CD14-positive monocyte (primary cell): ENCODE measurements around the gene OSMR. TPM values are rescaled to one million over a fixed set of nuclear protein-coding genes. Genes with fewer than 3 reads are reported as not detected.

Experiments
- DNase-seq, 3 donors: peaks; one replicate each; pipeline ENCODE4 v3.0.0-alpha.2; 2011 to 2022
- H2AFZ ChIP-seq: 2 replicates; pipeline ENCODE4 v1.6.0; 2012; ENCODE audit warnings: mild to moderate bottlenecking, low read depth, low read length, inconsistent platforms; ENCODE audit not compliant: insufficient read depth, poor library complexity, severe bottlenecking
- H3K27ac ChIP-seq, 2 donors: 1 replicate in 1 of 2; 2 replicates in 1 of 2; pipeline ENCODE4 v1.5.1; 2012 to 2013; ENCODE audit warnings: low read length in 2 of 2, control low read depth in 1 of 2, inconsistent platforms in 1 of 2, low read depth in 1 of 2, mild to moderate bottlenecking in 1 of 2
- H3K27me3 ChIP-seq, 2 donors: one replicate each; pipeline versions ENCODE4 v1.6.0 to v1.6.1; 2011 to 2013; ENCODE audit warnings: low read length in 2 of 2; ENCODE audit not compliant: control insufficient read depth in 2 of 2, insufficient read depth in 2 of 2
- H3K36me3 ChIP-seq, 2 donors: replicated peaks in 1 of 2; 1 replicate in 1 of 2; 2 replicates in 1 of 2; pipeline versions ENCODE4 v1.5.1 to v1.6.1; 2012 to 2013; ENCODE audit warnings: low read length in 2 of 2, control low read depth in 1 of 2, inconsistent platforms in 1 of 2, mild to moderate bottlenecking in 1 of 2; ENCODE audit not compliant: insufficient read depth in 2 of 2, control insufficient read depth in 1 of 2
- H3K4me1 ChIP-seq, 2 donors: 1 replicate in 1 of 2; 2 replicates in 1 of 2; pipeline versions ENCODE4 v1.5.1 to v1.6.1; 2012 to 2013; ENCODE audit warnings: low read length in 2 of 2, control low read depth in 1 of 2, inconsistent platforms in 1 of 2, mild to moderate bottlenecking in 1 of 2, moderate library complexity in 1 of 2; ENCODE audit not compliant: insufficient read depth in 2 of 2, control insufficient read depth in 1 of 2
- H3K4me2 ChIP-seq: replicated peaks from 2 replicates; pipeline ENCODE3; 2012; ENCODE audit warnings: low read length, moderate library complexity, mild to moderate bottlenecking; ENCODE audit not compliant: poor library complexity, severe bottlenecking; ENCODE audit errors: extremely low read depth
- H3K4me3 ChIP-seq, 3 experiments: fragments of 200-600 bp in 1 of 3; sonication (generic) in 1 of 3; replicated peaks in 1 of 3; 1 replicate in 2 of 3; 2 replicates in 1 of 3; pipeline ENCODE4 v1.5.1; 2011 to 2013; ENCODE audit warnings: low read length in 3 of 3, mild to moderate bottlenecking in 3 of 3, control low read depth in 2 of 3, low read depth in 2 of 3, inconsistent platforms in 1 of 3, moderate library complexity in 1 of 3
- H3K79me2 ChIP-seq: 2 replicates; pipeline ENCODE4 v1.6.0; 2012; ENCODE audit warnings: mild to moderate bottlenecking, control low read depth, inconsistent platforms, low read length, moderate library complexity; ENCODE audit not compliant: insufficient read depth
- H3K9ac ChIP-seq: 2 replicates; pipeline ENCODE4 v1.6.0; 2017; ENCODE audit warnings: low read length, mild to moderate bottlenecking; ENCODE audit not compliant: insufficient read depth, poor library complexity, severe bottlenecking
- H3K9me3 ChIP-seq, 2 donors: replicated peaks in 1 of 2; 1 replicate in 1 of 2; 2 replicates in 1 of 2; pipeline versions ENCODE4 v1.5.1 to v1.6.1; 2012 to 2013; ENCODE audit warnings: low read length in 2 of 2, control low read depth in 1 of 2; ENCODE audit not compliant: control insufficient read depth in 1 of 2, insufficient read depth in 1 of 2
- H4K20me1 ChIP-seq: 2 replicates; pipeline ENCODE4 v1.6.0; 2012; ENCODE audit warnings: mild to moderate bottlenecking, low read length, control low read depth, moderate library complexity; ENCODE audit not compliant: insufficient read depth
- H3K27ac Mint-ChIP-seq, 7 donors: one replicate each; pipeline ENCODE4 v1.8.0; 2020; ENCODE audit warnings: mild to moderate bottlenecking in 7 of 7, mixed read lengths in 7 of 7, moderate library complexity in 6 of 7, inconsistent platforms in 2 of 7
- H3K27me3 Mint-ChIP-seq, 3 donors: one replicate each; pipeline ENCODE4 v1.8.0; 2021 to 2022; ENCODE audit warnings: low read depth in 3 of 3, mild to moderate bottlenecking in 3 of 3, mixed read lengths in 3 of 3, moderate library complexity in 3 of 3, inconsistent platforms in 1 of 3
- H3K36me3 Mint-ChIP-seq, 2 donors: one replicate each; pipeline ENCODE4 v1.8.0; 2020; ENCODE audit warnings: mixed read lengths in 2 of 2, inconsistent platforms in 1 of 2, mild to moderate bottlenecking in 1 of 2
- H3K4me1 Mint-ChIP-seq: one replicate; pipeline ENCODE4 v1.8.0; 2020; ENCODE audit warnings: mild to moderate bottlenecking, mixed read lengths
- H3K4me3 Mint-ChIP-seq, 2 donors: one replicate each; pipeline ENCODE4 v1.8.0; 2020; ENCODE audit warnings: mild to moderate bottlenecking in 2 of 2, mixed read lengths in 2 of 2, moderate library complexity in 1 of 2
- H3K9me3 Mint-ChIP-seq, 7 donors: one replicate each; pipeline ENCODE4 v1.8.0; 2020 to 2022; ENCODE audit warnings: mixed read lengths in 7 of 7, mild to moderate bottlenecking in 6 of 7, moderate library complexity in 6 of 7, inconsistent platforms in 2 of 7
- CTCF ChIP-seq: fragments of 200-600 bp; IDR thresholded peaks from one replicate; pipeline ENCODE4 v1.8.0; 2022; ENCODE audit warnings: antibody characterized with exemption, mild to moderate bottlenecking
- WGBS: methylation state at CpG from one replicate; pipeline ENCODE4 v1.1.5; 2013; ENCODE audit warnings: missing lambda C conversion rate; ENCODE audit not compliant: insufficient coverage; 5-methylcytosine and 5-hydroxymethylcytosine counted together
- intact Hi-C, 2 donors: fragments of 100-400 bp; cut with micrococcal nuclease; formaldehyde crosslinking; loops; one replicate each; pipeline versions ENCODE4 v1.15.0 to v1.15.1; 2023
- polyA plus RNA-seq, 3 donors: library from polyadenylated mRNA; depleted of rRNA in 1 of 3; unstranded in 2 of 3; stranded (reverse) in 1 of 3; fragments of 300-500 nt in 2 of 3; fragments of >200 nt in 1 of 3; fragmentation: Illumina TruSeq in 2 of 3; gene quantifications; 1 replicate in 2 of 3; 2 replicates in 1 of 3; pipeline ENCODE4 v1.2.3, GENCODE V29; 2012 to 2021

OSMR gene
- polyA plus RNA-seq, 3 donors, result not detected

GRCh38 chr5:38803246-38803645, 42.6 kb upstream of the OSMR start:
- DNase-seq, result no peak
- Histone ChIP-seq H2AFZ (no peak overlapping the region), H3K4me1 (no peaks in the 10 kb centered on the region), H3K4me2 (no peak overlapping the region), H3K9ac (no peak overlapping the region), H3K9me3 (no peaks in the 10 kb centered on the region), H3K79me2 (no peaks in the 10 kb centered on the region), H3K36me3 (no peaks in the 10 kb centered on the region), H3K27ac (no peak overlapping the region), H3K27me3 (peaks cover 0 to 25% of the 10 kb centered on the region in 2 donors), H3K4me3 (no peak overlapping the region), H4K20me1 (no peaks in the 10 kb centered on the region)
- Mint-ChIP-seq H3K36me3 (no peaks in the 10 kb centered on the region), H3K27me3 (peaks cover 19 to 26% (median 25%) of the 10 kb centered on the region in 3 donors), H3K9me3 (peaks cover 0 to 5% (median 0%) of the 10 kb centered on the region in 7 donors), H3K4me1 (no peaks in the 10 kb centered on the region), H3K27ac (no peak overlapping the region), H3K4me3 (no peak overlapping the region)
- intact Hi-C loops, result loop anchor here in 1 of 2 donors (10.0 kb wide), 1 partner anchor 358 kb away; no protein-coding TSS in a partner anchor
- 100% methylated on average over 1 of the region's 6 CpGs for WGBS
- TF ChIP-seq CTCF, result no peak

- H3K36me3 Mint-ChIP-seq, result no peaks in the 10 kb centered on the region
- Histone ChIP-seq H3K36me3 (no peaks in the 10 kb centered on the region), H3K27me3 (peaks cover 0 to 34% of the 10 kb centered on the region in 2 donors), H4K20me1 (no peaks in the 10 kb centered on the region), H3K9me3 (no peaks in the 10 kb centered on the region), H3K79me2 (no peaks in the 10 kb centered on the region), H3K4me2 (no peak overlapping the region), H2AFZ (no peak overlapping the region), H3K4me1 (no peaks in the 10 kb centered on the region), H3K4me3 (no peak overlapping the region), H3K9ac (no peak overlapping the region), H3K27ac (no peak overlapping the region)
- DNase-seq, result no peak
- H3K27ac Mint-ChIP-seq, result peak overlapping the region in 1 of 7 donors; percentile 16
- no peak for TF ChIP-seq CTCF
- intact Hi-C loops, result loop anchor here in 1 of 2 donors (10.0 kb wide), 1 partner anchor 362 kb away; no protein-coding TSS in a partner anchor
- H3K27me3 Mint-ChIP-seq, result peaks cover 24 to 41% (median 36%) of the 10 kb centered on the region in 3 donors
- peaks cover 0 to 5% (median 0%) of the 10 kb centered on the region in 7 donors for H3K9me3 Mint-ChIP-seq
- H3K4me3 Mint-ChIP-seq, result no peak overlapping the region
- no peaks in the 10 kb centered on the region for H3K4me1 Mint-ChIP-seq
- WGBS, result 77% methylated on average over 3 of the region's 4 CpGs
These were observed 39.0 kb upstream of the OSMR start for GRCh38 chr5:38806775-38807258.
